OCI-LY3 (cell line): ENCODE data around the gene TNP2.

Experiments
- H2AFZ ChIP-seq: fragments of 200-600, 300-600 bp; shearing (Covaris generic); 2 replicates; pipeline ENCODE4 v1.6.0; 2014; ENCODE audit warnings: antibody characterized with exemption, low read depth, low read length
- H3K27ac ChIP-seq: fragments of 200-600, 300-600 bp; sonication (generic); 2 replicates; pipeline ENCODE4 v1.5.1; 2014; ENCODE audit warnings: mild to moderate bottlenecking, low read length, moderate library complexity, mixed read lengths
- H3K27me3 ChIP-seq: fragments of 200-600, 300-600 bp; sonication (generic); 2 replicates; pipeline ENCODE4 v1.6.1; 2014; ENCODE audit warnings: low read depth, low read length, mixed read lengths
- H3K36me3 ChIP-seq: fragments of 200-600, 300-600 bp; sonication (generic); replicated peaks from 2 replicates; pipeline ENCODE3; 2014; ENCODE audit warnings: low read depth, low read length, mixed read lengths
- H3K4me1 ChIP-seq: fragments of 300-600, 200-600 bp; sonication (generic); 2 replicates; pipeline ENCODE4 v1.6.1; 2014; ENCODE audit warnings: low read length, mixed read lengths
- H3K4me2 ChIP-seq: fragments of 200-600, 300-600 bp; sonication (generic); 2 replicates; pipeline ENCODE4 v1.6.1; 2014; ENCODE audit warnings: low read length, mixed read lengths
- H3K4me3 ChIP-seq: fragments of 300-600, 200-600 bp; sonication (generic); 2 replicates; pipeline ENCODE4 v1.5.1; 2014; ENCODE audit warnings: antibody characterized with exemption, mild to moderate bottlenecking, low read length, moderate library complexity
- H3K79me2 ChIP-seq: fragments of 300-600, 200-600 bp; shearing (Covaris generic); 2 replicates; pipeline ENCODE4 v1.6.1; 2014; ENCODE audit warnings: mild to moderate bottlenecking, low read length, mixed read lengths
- H3K9ac ChIP-seq: fragments of 300-600, 200-600 bp; shearing (Covaris generic); 2 replicates; pipeline ENCODE4 v1.6.0; 2014; ENCODE audit warnings: mild to moderate bottlenecking, low read length, moderate library complexity
- H3K9me3 ChIP-seq: fragments of 200-600, 300-600 bp; shearing (Covaris generic); 2 replicates; pipeline ENCODE4 v1.6.1; 2014; ENCODE audit warnings: low read length, mixed read lengths; ENCODE audit not compliant: insufficient read depth
- H4K20me1 ChIP-seq: fragments of 200-600, 300-600 bp; sonication (generic); 2 replicates; pipeline ENCODE4 v1.6.1; 2016; ENCODE audit warnings: low read length, mixed read lengths; ENCODE audit not compliant: insufficient read depth
- CTCF ChIP-seq: fragments of 200-600, 300-600 bp; sonication (generic); IDR thresholded peaks from 2 replicates; pipeline ENCODE4 v1.5.1; 2014; ENCODE audit warnings: antibody characterized with exemption, low read length, low read depth
- EZH2phosphoT487 ChIP-seq: fragments of 200-600 bp; shearing (Covaris generic); IDR thresholded peaks from 2 replicates; pipeline ENCODE4 v1.6.1; 2018; ENCODE audit warnings: antibody characterized with exemption, mixed run types, low read depth

TNP2 gene

GRCh38 chr16:11277607-11278337, 8.6 kb upstream of the TNP2 start:
- Histone ChIP-seq H3K4me1 (peaks cover 14% of the 10 kb centered on the region), H3K9me3 (no peaks in the 10 kb centered on the region), H3K27me3 (peaks cover 9% of the 10 kb centered on the region; the same call in 1 of the 2 replicates), H3K36me3 (no peaks in the 10 kb centered on the region), H3K4me3 (no peak overlapping the region), H4K20me1 (no peaks in the 10 kb centered on the region), H3K9ac (no peak overlapping the region), H3K79me2 (no peaks in the 10 kb centered on the region), H3K4me2 (no peak overlapping the region), H3K27ac (no peak overlapping the region), H2AFZ (no peak overlapping the region)
- TF ChIP-seq EZH2phosphoT487 (no peak), CTCF (no peak)

DNA sequence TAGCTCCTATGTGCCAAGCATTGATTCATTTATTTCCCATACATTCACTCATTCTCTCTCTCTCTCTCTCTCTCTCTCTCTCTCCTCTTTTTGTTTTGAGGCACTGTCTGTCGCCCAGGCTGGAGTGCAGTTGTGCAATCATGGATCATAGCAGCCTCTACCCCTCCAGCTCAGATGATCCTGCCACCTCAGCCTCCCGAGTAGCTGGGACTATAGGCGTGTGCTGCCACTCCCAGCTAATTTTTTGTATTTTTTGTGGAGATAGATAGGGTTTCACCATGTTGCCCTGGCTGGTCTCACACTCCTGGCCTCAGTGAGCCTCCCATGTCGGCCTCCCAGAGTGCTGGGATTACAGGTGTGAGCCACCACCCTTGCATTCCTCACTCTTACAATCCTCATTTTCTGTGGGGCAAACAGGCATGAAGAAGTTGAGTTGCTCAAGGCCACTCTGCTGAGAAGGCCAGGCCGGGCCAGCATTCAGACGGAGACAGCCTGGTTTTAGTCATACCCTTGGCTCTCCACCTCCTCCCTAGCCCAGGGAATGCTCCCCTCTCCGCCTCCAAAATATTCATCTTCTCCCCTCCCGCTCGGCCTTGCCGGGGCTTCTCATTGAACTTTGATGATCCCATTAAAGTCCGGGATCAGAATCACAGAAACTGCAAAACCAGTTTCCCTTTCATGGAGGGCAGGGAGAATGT, 7.9 kb upstream of the TNP2 start:
- Histone ChIP-seq H3K27me3 (peaks cover 9% of the 10 kb centered on the region; the same call in 1 of the 2 replicates), H4K20me1 (no peaks in the 10 kb centered on the region), H3K4me1 (peaks cover 14% of the 10 kb centered on the region), H2AFZ (no peak overlapping the region), H3K9ac (no peak overlapping the region), H3K9me3 (no peaks in the 10 kb centered on the region), H3K27ac (no peak overlapping the region), H3K79me2 (no peaks in the 10 kb centered on the region), H3K36me3 (no peaks in the 10 kb centered on the region), H3K4me2 (no peak overlapping the region), H3K4me3 (no peak overlapping the region)
- TF ChIP-seq CTCF (no peak), EZH2phosphoT487 (no peak)

- Histone ChIP-seq H3K27me3 (peaks cover 9% of the 10 kb centered on the region; the same call in 1 of the 2 replicates), H3K4me2 (no peak within 1 kb of the TSS), H3K27ac (no peak within 1 kb of the TSS), H3K4me3 (no peak within 1 kb of the TSS), H3K9me3 (no peaks in the 10 kb centered on the region), H3K9ac (no peak within 1 kb of the TSS), H3K79me2 (no peaks in the 10 kb centered on the region), H3K4me1 (peaks cover 14% of the 10 kb centered on the region), H3K36me3 (no peaks in the 10 kb centered on the region), H4K20me1 (no peaks in the 10 kb centered on the region), H2AFZ (no peak within 1 kb of the TSS)
- TF ChIP-seq CTCF (no peak), EZH2phosphoT487 (no peak)
Observed at GRCh38 chr16:11276143-11276895, 7.2 kb upstream of the TNP2 start, which contains the start of gene PRM2. Gene PRM2, minus strand, starts transcription at chr16:11276480. Its CDS starts 110 bp downstream, at chr16:11276370.

- peaks cover 9% of the 10 kb centered on the region; the same call in 1 of the 2 replicates for H3K27me3 ChIP-seq
- H3K4me1 ChIP-seq = peaks cover 13% of the 10 kb centered on the region
- no peaks in the 10 kb centered on the region for H3K36me3 ChIP-seq
- H3K79me2 ChIP-seq = no peaks in the 10 kb centered on the region
- H3K9me3 ChIP-seq = no peaks in the 10 kb centered on the region
- H3K4me2 ChIP-seq = no peak overlapping the region
- H3K9ac ChIP-seq = no peak overlapping the region
- H3K4me3 ChIP-seq = no peak overlapping the region
- no peak overlapping the region for H3K27ac ChIP-seq
- TF ChIP-seq CTCF = no peak
- no peak for TF ChIP-seq EZH2phosphoT487
- H4K20me1 ChIP-seq = no peaks in the 10 kb centered on the region
- no peak overlapping the region for H2AFZ ChIP-seq
Observed at GRCh38 chr16:11274964-11275363, 5.8 kb upstream of the TNP2 start.
